Esophagus muscularis mucosa (tissue), 2 donors: ENCODE measurements around the gene CNGA4.
"Not testable (repeated sequence)": the region's sequence is repeated elsewhere in the genome, so short reads cannot be mapped to it uniquely, and the experiment has no call there.

Source experiments
- EP300 ChIP-seq: sonication (generic); formaldehyde crosslinking; IDR thresholded peaks from one replicate; pipeline ENCODE4 v1.6.1; 2017; ENCODE audit warnings: antibody characterized with exemption
- POLR2A ChIP-seq: fragments of 450-650 bp; IDR thresholded peaks from one replicate; pipeline ENCODE4 v1.6.1; 2017; ENCODE audit warnings: antibody characterized with exemption, moderate library complexity, mild to moderate bottlenecking, low read depth

DNA sequence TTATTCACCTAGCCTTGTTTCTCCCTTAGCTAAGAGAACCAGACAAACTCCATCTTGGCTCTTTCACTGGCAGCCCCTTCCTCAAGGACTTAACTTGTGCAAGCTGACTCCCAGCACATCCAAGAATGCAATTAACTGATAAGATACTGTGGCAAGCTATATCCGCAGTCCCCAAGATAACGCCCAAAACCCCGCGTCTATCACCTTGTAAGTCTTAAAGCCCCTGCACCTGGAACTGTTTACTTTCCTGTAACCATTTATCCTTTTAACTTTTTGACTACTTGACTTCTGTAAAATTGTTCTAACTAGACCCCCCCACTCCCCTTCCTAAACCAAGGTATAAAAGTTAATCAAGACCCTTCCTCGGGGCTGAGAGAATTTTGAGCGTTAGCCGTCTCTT, 41.9 kb downstream of the CNGA4 start:
- not testable (repeated sequence) for TF ChIP-seq POLR2A, EP300
